ENCODE data around the gene UBE2O.
A peak's percentile ranks its signal among the peaks of the same experiment; 100 is the strongest.

UBE2O gene

DNA sequence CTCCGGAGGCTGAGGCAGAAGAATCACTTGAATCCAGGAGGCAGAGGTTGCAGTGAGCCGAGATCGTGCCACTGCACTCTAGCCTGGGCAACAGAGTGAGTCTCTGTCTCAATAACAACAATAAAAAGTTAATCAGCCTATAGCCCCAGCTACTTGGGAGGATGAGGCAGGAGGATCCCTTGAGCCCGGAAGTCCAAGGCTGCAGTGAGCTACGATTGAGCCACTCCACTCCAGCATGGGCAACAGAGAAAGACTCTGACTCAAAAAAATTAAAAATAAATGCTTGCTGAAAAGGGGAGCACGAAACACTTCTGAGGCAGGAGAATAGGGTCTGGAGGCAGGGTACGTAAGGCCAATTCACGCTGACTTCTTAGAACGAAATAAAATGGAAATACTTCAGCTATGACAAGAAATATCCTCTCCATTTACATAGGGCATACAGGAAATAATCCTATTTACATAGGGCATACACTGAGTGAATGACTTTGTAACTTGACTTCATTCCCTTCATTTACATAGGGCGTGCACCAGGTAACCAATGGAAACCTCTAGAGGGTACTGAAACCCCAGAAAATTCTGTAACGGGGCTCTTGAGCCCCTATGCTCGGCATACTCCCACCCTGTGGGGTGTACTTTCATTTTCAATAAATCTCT lies 96.0 kb downstream of the UBE2O start:
- no peak for DNase-seq (ENCODE audit: low read depth in 2 of 2)
- TF ChIP-seq, protein P1, sequence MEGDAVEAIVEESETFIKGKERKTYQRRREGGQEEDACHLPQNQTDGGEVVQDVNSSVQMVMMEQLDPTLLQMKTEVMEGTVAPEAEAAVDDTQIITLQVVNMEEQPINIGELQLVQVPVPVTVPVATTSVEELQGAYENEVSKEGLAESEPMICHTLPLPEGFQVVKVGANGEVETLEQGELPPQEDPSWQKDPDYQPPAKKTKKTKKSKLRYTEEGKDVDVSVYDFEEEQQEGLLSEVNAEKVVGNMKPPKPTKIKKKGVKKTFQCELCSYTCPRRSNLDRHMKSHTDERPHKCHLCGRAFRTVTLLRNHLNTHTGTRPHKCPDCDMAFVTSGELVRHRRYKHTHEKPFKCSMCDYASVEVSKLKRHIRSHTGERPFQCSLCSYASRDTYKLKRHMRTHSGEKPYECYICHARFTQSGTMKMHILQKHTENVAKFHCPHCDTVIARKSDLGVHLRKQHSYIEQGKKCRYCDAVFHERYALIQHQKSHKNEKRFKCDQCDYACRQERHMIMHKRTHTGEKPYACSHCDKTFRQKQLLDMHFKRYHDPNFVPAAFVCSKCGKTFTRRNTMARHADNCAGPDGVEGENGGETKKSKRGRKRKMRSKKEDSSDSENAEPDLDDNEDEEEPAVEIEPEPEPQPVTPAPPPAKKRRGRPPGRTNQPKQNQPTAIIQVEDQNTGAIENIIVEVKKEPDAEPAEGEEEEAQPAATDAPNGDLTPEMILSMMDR (IDR thresholded peaks at IDR 0.05; ENCODE audit: low read depth, low read length), result no peak
- no peak overlapping the region for H3K4me3 ChIP-seq (replicated peaks in 1 of 2; ENCODE audit: low read depth in 2 of 2, low read length in 2 of 2)

DNA sequence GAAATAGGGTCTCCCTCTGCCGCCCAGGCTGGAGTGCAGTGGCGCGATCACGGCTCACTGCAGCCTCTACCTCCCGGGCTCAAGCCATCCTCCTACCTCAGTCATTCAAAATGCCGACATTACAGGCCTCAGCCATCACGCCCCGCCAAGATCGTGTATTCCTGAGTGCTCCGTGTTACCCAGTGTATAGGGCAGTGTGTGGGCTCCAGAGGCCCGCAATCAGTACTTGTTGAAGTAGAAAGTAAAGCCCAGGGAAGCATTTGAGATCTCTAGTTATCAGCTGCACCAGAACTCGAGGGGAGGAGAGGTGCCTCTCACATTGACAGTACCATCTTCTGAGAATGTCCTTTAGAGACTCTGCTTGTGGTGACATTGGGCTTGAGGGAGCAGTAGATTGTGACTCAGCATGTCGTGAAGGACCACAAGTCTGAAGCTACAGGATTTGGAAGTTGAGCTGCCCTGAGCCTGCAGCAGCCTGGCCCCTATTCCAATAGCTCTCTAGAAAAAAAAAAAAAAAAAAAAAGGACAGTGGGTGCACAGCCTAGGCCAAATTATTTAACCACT lies 98.1 kb downstream of the UBE2O start:
- H3K4me3 ChIP-seq (replicated peaks in 1 of 2; ENCODE audit: low read depth in 2 of 2, low read length in 2 of 2), result no peak overlapping the region
- TF ChIP-seq, protein P1 (IDR thresholded peaks at IDR 0.05; ENCODE audit: low read depth, low read length), result no peak
- no peak for DNase-seq (ENCODE audit: low read depth in 2 of 2)

GRCh38 chr17:76354317-76354729 lies 98.6 kb downstream of the UBE2O start:
- no peak for DNase-seq (ENCODE audit: low read depth in 2 of 2)
- TF ChIP-seq, protein P1 (IDR thresholded peaks at IDR 0.05; ENCODE audit: low read depth, low read length), result no peak
- H3K4me3 ChIP-seq (replicated peaks in 1 of 2; ENCODE audit: low read depth in 2 of 2, low read length in 2 of 2), result peak overlapping the region; percentile 84

GRCh38 chr17:76353599-76354316 lies 99.2 kb downstream of the UBE2O start, which contains the start of gene PRPSAP1:
PRPSAP1 (minus strand) TSS chr17:76353916; CDS start chr17:76353703, 213 bp downstream.
- TF ChIP-seq, protein P1 (IDR thresholded peaks at IDR 0.05; ENCODE audit: low read depth, low read length), result peak; percentile 56
- H3K4me3 ChIP-seq (replicated peaks in 1 of 2; ENCODE audit: low read depth in 2 of 2, low read length in 2 of 2), result peak within 1 kb of the TSS; percentile 84
- DNase-seq (ENCODE audit: low read depth in 2 of 2), result peak; percentile 95 to 96

DNA sequence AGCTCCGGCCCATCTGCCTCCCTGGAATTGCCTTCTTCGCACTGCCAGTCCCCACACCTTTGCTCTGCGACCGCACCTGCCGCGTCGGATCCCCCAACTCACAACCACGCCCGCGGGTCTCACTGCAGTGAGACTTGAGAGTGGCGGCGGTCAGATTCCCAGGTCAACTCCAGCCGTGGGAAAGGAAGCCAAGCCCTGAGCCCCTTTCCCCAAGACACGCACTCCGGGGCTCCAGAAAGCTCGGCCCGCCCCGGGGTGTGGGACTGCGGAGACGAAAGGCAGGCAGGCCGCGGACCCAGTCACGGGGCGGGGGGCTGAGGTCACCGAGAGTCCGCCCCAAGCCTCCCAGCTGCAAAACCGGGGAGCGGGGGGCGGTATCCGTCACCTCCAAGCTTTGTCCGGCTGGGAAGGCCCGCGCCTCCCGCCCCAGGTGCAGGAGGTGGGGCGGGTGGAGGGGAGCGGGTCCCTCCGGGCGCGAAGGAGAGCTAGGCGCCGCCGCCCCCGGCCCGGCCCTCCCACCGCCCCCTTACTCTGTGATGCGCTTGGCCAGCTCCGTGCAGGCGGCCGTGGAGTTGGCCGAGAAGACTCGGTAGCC lies 99.9 kb downstream of the UBE2O start:
- TF ChIP-seq, protein P1 (IDR thresholded peaks at IDR 0.05; ENCODE audit: low read depth, low read length), result no peak
- no peak for DNase-seq (ENCODE audit: low read depth in 2 of 2)

DNA sequence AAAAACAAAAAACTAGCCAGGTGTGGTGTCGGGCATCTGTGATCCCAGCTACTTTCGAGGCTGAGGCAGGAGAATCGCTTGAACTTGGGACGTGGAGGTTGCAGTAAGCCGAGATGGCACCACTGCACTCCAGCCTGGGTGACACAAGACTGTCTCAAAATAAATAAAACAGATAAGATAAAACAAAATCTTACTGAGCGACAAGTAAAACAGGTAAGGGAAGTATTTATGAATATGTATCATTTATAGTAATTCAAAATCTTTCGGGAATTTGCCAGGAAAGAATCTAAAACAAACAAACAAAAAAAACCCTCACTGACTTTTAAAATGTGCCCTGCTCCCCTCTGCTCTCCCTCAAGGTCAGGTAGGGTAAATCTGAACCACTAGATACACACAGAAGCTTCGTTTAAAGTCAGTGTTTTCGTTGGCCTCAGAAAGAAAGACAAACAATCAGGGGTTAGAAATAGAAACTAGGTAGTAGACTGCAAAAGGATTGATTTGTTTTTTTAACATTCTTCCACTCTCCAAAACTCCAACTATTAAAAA lies 101.4 kb downstream of the UBE2O start:
- no peak overlapping the region for H3K4me3 ChIP-seq (replicated peaks in 1 of 2; ENCODE audit: low read depth in 2 of 2, low read length in 2 of 2)
- TF ChIP-seq, protein P1 (IDR thresholded peaks at IDR 0.05; ENCODE audit: low read depth, low read length), result no peak
- no peak for DNase-seq (ENCODE audit: low read depth in 2 of 2)

More for the DNA sequence above, 99.9 kb downstream of the UBE2O start:
- peak overlapping the region; percentile 84 for H3K4me3 ChIP-seq (replicated peaks in 1 of 2; ENCODE audit: low read depth in 2 of 2, low read length in 2 of 2)
